HG03196 (cell line): ENCODE data around the gene DRD3.

Source experiments
- ATAC-seq: cut with Tn5 transposase; IDR thresholded peaks from one replicate; pipeline ENCODE4 v1.9.1; 2021; ENCODE audit not compliant: unreplicated experiment

Gene DRD3

DNA sequence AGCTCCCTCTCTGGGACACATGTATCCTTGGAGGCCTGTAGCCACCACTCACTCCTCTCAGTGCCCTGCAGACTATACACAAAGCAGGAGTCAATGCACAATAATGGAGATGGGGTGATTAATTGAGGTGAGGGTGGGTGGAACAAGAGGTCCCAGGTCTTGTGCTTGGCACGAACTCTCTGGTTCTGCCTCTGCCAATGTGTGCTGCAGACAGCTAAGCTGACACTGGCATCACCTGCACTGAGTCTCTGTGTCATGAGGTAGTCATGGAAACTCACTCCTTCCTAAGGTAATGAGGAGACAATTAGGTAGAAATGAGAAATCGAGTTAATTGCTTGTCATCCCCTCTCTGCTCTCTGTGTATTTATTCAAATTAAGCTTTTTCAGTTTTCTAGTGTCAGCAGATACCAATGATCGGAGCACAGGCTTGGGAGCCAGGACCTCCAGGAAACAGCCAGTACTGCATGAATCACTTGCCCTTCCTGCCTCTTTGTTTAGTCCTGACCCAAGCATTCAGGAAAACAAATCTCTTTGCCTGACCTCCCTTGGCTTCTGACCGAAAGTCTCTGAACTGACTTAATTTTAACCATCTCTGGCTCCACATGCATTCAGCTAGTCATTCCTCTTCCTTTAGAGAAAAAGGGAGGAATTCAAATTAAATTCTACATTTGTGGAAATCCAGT is 56.7 kb downstream of the DRD3 start:
- no peak for ATAC-seq

DNA sequence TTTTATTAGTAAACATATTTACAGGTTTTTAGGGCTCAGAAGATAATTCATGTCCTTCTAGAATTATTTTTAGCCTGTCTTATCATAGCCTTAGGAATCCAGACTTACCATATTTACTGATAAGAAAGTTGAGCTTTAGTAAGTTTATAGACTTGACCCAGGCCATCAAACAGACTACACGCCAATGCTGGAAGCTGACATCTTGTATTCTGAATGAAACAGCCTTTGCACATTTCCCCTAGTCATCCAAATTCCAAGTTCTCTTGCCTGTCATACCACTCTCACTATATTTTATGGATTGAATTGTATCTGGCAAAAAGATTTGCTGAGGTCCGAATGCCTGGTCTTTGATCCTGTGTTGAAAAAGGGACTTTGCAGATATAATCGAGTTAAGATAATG is 58.6 kb downstream of the DRD3 start:
- ATAC-seq: no peak

DNA sequence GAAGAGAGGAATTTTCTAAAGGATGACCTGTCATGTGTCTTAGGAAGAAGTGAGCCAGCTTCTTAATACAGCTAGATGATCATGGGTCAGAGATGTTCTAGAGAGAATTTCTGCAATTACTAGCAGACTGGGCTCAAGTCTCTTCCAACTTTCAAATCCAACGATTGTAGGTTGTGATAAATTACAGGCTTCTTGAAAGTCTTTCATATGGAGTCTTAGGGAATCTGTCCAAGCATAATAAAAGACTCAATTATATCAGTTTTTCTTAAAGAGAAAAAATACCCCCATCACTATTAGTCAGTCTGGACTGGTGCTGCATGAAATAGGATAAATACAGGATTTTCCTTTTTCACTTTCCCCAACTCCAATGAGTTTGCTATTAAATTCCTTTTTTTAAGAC is 59.1 kb downstream of the DRD3 start:
- ATAC-seq: no peak

DNA sequence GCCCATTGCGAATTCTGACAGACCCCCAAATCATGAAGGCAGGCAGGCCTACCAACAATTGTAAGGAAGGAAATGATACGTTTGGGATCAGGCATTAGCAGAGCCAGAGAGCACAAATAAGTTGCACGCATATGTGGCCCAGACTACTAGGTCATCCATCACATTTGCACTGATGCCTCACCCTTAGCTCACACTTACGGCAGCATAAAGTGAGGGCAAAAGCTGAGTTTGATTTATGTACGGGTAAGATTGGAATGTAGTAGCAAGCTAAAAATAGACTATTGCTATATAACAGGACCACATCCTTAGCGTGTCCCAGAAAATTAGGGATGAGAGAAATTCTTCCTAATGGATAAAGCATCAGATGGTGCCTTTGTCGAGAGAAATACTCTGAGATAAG is 63.7 kb downstream of the DRD3 start:
- no peak for ATAC-seq

DNA sequence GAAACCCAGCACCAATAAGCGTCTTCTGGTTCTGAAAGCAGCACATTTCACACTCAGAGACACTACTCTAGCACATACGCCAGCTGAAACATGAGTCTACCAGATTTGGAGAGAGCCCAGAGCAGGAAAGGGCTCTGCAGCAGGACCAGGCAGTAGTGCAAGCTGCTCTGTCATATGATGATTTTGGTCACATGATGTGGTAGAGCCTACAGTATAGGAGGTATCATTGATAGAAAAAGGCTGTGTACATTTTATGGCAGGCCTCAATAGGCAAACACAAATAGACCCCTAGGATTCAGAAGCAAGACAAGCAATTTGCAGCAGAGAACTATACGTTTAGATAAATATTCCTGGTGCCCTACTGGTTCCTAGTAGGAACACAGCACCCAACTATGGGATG is 64.1 kb downstream of the DRD3 start:
- no peak for ATAC-seq

DNA sequence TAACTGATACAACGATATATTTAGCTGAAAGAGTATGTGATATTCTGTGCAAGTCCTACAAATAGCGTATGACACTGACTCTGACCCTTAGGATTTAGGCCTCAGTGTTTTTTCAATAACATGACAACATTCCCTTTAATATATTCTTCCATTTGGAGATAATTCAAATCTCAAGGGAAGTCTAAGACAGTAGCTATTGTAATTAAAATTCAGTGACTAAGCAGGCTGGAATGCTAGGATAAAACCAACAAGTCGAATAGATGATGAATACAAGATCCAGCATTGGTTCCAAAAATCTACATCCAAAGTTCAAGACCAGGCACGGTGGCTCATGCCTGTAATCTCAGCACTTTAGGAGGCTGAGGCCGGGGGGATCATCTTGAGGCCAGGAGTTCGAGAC is 66.2 kb downstream of the DRD3 start:
- ATAC-seq: no peak

DNA sequence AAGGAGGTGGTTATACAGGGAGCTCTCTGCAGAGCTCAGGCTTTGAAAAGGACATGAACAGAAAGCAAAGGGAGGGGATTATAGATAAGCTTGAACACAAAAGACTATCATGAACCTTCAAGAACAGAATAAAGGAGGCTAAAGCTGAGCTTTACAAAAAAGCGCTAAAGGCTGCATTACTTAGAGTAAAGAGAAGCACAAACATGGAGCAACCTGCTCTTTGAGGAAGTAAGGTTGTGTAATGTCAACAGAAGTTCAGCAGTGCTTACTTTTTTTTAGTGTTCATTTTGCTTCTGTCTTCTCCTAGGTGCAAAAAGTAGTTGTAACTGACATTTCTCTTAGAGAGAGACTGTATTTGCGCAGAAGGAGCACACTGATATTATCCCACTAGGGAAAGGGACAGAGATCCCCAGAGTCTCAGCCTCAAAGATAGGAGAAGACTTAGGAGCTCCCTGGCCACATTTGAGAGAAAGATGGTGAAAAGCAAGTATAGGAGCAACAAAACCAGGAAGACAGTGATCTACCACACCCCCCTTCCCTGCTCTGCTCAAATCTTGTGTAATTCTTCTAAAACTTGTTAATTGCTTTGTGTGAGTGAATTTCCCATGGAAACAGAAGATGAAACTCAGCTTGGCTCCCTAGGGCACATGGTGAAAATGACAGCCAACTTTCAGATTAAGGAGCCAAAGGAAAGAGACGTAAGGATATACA is 67.6 kb downstream of the DRD3 start:
- ATAC-seq: no peak

DNA sequence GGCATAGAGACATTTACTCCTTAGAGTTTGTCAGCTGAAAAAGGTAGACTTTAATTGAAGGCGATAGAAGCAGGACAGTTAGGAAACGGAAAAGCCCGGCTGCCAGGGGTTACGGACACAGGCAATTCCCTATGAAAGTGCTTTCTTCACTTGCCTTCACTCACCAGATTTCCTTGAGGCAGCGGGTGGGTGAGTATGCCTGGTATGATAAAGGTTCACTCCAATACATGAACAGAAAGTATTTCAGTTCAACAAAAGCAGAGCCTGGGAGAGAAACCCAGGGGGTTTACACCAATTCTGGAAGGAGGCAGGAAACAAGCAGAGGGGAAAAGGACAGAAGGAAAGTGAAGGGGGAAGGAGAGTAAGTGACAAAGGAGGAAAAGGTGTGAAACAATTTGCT is 68.4 kb downstream of the DRD3 start:
- ATAC-seq: no peak

DNA sequence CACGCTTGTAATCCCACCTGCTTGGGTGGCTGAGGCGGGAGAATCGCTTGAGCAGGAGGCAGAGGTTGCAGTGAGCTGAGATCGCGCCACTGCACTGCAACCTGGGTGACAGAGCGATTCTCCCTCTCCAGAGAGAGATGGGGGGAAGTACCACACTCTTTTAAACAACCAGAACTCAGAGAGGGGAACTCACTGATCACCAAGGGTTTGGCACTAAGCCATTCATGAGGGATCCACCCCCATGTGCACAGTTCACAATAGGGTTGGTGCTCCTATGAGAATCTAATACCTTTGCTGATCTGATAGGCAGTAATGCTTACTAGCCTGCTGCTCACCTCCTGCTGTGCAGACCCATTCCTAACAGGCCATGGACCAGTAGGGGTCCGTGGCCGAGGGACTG is 70.7 kb downstream of the DRD3 start:
- ATAC-seq: no peak

DNA sequence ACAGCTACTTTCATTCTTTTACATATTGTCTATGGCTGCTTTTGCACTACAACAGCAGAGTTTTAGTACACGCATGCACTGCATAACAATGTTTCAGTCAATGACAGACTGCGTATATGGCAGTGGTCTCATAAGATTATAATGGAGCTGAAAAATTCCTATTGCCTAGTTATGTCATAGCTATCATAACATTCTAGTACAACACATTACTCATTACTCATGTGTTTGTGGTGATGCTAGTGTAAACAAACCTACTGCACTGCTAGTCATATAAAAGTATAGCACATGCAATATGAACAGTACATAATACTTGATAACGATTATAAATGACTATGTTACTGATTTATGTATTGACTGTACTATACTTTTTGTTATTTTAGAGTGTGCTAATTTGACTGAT is 74.4 kb downstream of the DRD3 start:
- no peak for ATAC-seq

DNA sequence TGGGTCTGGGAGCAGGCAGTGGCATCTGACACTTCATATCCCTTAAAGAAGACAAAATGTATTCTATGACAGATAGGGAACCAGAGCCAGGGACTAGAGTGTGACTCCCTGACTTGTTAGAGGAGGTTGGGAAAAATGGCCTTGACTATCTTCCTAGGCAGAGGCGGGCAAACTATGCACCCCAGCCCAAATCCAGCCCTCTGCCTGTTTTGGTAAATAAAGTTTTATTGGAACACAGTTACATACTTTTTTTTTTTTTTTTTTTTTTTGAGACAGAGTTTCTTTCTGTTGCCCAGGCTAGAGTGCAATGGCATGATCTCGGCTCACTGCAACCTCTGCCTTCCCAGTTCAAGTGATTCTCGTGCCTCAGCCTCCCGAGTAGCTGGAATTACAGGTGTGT is 75.0 kb downstream of the DRD3 start:
- no peak for ATAC-seq

DNA sequence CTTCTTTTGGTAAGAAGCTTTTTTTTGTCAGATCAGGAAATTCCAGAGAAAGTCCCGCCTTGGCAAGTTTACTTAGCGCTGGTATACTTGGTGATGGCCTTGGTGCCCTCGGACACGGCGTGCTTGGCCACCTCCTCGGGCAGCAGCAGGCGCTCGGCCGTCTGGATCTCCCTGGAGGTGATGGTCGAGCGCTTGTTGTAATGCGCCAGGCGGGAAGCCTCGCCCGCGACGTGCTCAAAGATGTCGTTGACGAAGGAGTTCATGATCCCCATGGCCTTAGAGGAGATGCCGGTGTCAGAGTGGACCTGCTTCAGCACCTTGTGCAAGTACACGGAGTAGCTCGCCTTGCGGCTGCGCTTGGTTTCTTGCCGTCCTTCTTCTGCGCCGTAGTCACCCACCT is 75.7 kb downstream of the DRD3 start:
- no peak for ATAC-seq

DNA sequence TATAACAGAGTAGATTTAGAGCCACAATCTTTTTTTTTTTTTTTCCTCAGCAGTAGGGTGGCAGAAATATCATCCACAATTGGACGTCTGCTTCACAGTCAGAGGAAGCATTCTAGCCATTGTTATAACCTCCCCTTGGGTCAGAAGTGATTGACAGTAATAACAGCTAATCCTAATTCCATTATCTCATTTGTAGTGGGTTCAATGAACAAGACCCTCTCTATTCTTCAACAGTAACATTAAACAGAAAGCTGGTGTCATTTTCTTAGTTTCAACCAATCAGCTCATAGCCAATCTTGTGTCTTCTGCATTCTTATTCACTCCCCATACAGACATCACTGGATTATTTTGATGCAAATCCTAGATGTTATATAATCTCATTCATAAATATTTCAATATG is 77.8 kb downstream of the DRD3 start:
- ATAC-seq: no peak

DNA sequence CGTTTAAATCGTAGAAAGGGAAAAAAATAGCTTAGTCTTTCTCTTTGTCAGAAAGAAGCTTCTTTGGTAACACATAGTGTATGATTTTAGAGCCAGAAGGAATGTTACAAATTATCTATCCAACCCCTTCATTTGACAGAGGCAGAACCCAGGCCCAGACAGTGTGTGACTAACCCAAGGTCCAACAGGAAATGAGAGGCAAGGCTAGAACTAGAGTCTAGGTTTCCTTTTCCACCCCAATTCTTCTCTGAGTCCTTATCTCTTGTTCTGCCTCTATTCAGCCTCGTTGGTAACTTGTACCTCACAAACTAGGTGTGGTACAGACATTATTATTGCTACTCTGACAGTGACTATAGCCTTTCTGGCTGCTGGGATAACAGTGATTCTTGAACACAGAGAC is 83.1 kb downstream of the DRD3 start:
- no peak for ATAC-seq

DNA sequence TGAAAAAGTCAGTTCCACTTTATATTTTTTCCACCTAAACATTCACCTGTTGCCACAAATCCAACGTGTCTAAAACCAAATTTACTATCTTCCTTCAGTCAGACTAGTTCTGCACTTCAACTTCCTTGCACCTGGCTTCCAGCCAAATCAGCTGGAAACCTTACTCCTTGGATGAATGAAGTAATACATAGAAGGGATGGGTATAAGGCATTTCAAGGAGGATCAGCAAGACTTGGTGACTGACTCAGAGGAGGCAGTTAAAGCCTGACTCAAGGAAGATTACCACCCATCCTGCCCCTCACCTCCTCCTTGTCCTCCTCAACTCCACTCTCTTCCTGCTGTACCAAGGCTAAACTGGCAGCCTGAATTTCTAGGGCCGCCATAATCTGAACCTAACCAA is 85.3 kb downstream of the DRD3 start:
- no peak for ATAC-seq

DNA sequence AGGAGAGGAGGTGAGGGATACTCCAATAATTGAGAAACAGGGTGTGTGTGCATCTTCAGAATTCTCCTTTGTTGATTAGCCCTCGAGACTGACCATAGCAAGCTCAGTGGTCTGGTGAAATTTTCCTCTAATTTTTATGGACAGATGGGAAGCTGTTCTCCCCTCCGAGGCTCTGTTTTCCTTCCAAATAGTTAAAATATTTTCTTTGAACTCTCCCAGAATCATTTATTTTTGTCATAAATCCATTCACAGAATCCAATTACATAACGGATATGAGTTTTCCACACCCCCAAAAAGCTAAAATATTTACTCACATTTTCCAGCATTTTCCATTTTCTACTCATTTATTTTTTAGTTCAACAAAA is 85.9 kb downstream of the DRD3 start:
- ATAC-seq: no peak

DNA sequence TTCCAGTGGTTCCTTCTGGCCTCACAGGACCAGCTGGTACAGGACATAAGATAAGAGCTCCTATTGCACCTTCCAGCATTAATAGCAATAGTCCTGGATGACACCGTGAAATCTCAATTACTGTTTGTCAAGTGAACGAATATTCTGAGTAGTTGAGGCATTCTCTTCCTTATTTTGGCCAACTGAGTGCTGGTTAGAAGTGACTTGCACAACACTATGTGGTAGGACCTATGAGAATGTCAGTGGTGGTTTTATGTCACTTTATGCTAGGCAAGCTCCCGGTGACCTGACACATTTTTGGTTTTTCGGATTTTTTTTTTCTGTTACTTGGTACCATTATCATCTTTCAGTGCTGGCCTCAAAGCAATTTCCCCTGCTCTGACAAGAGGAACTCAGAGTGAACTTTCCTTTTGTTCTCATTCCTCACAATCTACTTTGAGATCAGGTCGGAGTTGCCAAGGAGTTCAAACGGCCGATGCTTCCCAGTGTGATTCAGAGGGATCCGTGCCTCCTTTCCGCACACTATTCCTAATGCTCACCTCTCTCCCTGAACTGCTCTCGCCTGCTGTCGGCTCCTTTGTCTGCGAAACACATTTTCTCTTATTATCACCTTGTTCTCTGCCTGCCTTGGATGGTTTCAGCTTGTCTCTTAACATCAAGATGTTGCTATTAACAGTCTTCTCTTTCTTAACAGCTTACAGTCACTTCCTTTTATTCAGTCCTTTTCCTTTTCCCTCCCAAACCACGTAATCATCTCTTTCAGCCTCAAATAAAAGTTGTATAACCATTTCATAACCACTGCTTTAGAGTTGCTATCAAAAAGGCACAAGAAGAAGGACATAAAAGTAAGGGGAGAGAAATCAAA is 86.5 kb downstream of the DRD3 start:
- ATAC-seq: no peak

DNA sequence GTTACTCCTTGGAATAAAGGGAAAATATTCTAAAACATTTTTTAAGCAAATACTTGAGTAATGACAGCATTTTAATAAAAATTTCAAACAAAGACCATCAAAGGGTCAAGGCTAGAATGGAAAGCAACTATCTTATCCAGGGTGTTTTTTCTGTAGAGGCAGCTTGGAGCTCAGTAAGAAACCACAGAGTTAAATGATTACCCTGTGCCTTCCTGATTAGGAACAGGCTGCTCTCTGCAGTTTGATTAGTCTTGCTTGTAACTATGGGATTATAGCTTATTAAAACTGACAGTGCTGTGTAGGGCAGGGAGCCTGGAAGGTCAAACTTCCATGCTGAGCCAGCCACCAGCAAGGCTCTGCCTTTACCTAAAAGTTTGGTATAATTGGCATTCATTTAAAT is 89.2 kb downstream of the DRD3 start:
- no peak for ATAC-seq

DNA sequence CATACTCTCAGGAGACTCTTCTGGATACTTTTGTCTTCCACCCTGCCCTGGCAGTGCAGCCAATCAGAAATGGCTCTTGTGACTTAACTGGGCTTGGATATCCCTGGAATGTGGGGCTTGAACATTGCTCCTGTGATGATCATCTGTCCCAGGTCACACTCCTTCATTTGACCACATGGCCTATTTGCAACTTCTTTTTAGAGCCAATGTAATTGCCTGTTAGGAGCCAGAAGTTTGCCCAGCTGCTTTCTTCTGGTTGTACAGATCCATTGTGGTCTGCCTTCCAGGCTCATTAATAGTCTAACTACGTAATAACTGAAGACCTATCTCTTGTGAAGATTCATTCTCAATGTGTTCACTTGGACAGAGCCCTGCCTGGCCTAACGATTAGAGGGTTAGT is 92.5 kb downstream of the DRD3 start:
- no peak for ATAC-seq

DNA sequence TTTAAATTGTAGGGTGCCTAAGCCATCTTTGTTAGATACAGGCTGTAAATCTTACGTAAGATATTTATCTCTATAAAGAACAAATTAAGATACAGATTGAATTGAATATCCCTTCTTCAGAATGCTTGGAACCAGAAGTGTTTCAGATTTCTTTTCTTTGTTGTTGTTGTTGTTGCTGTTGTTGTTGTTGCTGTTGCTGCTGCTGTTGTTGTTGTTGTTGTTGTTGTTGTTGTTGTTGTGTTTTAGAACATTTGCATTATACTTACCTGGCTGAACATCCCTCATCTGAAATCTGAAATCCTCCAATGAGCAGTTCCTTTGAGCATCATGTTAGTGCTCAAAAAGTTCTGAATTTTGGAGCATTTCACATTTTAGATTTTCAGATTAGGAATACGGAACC is 95.7 kb downstream of the DRD3 start:
- no peak for ATAC-seq

DNA sequence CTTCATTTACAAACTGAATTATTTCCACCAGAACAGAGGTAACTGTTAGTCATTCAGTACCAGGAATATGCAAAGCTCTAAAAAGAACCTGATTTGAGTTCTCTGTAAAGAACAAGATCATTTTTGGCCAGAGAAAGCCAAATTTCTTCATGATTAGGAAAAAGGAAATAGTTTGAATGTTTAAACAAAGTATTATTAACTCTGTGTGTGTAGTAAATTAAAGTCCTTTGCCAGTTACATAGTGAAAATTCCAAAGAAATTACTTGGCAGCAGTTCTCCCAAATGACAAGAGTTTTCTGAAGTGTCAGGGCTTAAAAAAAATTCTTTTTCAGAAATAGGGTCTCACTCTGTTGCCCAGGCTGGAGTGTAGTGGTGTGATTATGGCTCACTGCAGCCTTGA is 97.8 kb downstream of the DRD3 start:
- no peak for ATAC-seq

DNA sequence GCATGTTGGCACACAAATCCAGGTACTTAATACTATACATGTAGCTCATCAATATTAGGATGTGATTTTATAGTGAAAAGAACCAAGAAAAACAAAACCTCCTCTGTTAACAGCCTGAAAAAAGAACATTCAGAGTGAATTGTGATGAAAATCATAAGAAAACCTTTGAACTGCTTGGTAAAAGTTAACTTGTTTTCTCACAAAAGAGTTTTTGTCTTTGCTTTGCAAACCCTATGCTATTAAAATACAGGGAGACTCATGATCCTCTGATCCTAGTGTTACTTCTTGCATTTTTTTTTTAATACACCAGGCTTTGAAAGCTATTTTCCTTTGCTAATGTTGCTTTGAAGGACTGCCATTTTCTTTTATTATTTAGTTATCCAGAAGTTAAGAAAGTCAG is 98.7 kb downstream of the DRD3 start:
- no peak for ATAC-seq
